ENCODE data around the gene NOTCH3. TPM values are rescaled to one million over a fixed set of nuclear protein-coding genes. Genes with fewer than 3 reads are reported as not detected.

The NOTCH3 gene
- total RNA-seq, 1 experiment from 2014 or later: 3.7 TPM

GRCh38 chr19:15177269-15178116 lies 23.3 kb downstream of the NOTCH3 start:
- no TSS peak for BruUV-seq (replicated peaks)
- CTCF ChIA-PET: interaction anchor here (0.5 to 1.8 kb wide), 17 partner anchors 11 to 468 kb away, joined by 3 to 6 read pairs (median 3); partner anchors contain the start of gene OR1I1
- H3K9me3 Mint-ChIP-seq (ENCODE audit: unreplicated experiment): no peaks in the 10 kb centered on the region
- TF ChIP-seq, protein P1, sequence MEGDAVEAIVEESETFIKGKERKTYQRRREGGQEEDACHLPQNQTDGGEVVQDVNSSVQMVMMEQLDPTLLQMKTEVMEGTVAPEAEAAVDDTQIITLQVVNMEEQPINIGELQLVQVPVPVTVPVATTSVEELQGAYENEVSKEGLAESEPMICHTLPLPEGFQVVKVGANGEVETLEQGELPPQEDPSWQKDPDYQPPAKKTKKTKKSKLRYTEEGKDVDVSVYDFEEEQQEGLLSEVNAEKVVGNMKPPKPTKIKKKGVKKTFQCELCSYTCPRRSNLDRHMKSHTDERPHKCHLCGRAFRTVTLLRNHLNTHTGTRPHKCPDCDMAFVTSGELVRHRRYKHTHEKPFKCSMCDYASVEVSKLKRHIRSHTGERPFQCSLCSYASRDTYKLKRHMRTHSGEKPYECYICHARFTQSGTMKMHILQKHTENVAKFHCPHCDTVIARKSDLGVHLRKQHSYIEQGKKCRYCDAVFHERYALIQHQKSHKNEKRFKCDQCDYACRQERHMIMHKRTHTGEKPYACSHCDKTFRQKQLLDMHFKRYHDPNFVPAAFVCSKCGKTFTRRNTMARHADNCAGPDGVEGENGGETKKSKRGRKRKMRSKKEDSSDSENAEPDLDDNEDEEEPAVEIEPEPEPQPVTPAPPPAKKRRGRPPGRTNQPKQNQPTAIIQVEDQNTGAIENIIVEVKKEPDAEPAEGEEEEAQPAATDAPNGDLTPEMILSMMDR (IDR thresholded peaks at IDR 0.05; ENCODE audit: unreplicated experiment): peak; percentile 92
- intact Hi-C loops (cut with micrococcal nuclease): loop anchor here (1.0 to 5.0 kb wide), 4 partner anchors 75 to 379 kb away; partner anchors contain the start of genes AKAP8 and AKAP8L
- H3K4me1 Mint-ChIP-seq (ENCODE audit: insufficient read depth, unreplicated experiment): peaks cover 7% of the 10 kb centered on the region
- POLR2A ChIA-PET: interaction anchor here (0.7 to 1.0 kb wide), 2 partner anchors 202 to 254 kb away, joined by 3 to 4 read pairs; partner anchors contain the start of gene AKAP8
- peak overlapping the region; percentile 25 for H3K4me3 Mint-ChIP-seq (ENCODE audit: unreplicated experiment)
- H3K36me3 Mint-ChIP-seq (ENCODE audit: insufficient read depth, unreplicated experiment): no peaks in the 10 kb centered on the region
- DNase-seq (ENCODE audit: unreplicated experiment): peak; percentile 76
- H3K27me3 Mint-ChIP-seq (ENCODE audit: insufficient read depth, unreplicated experiment): no peaks in the 10 kb centered on the region
- H3K27ac Mint-ChIP-seq (ENCODE audit: low read depth, unreplicated experiment): no peak overlapping the region

GRCh38 chr19:15175609-15176008 lies 25.2 kb downstream of the NOTCH3 start:
- no peak for DNase-seq (ENCODE audit: unreplicated experiment)
- Mint-ChIP-seq H3K27me3 (ENCODE audit: insufficient read depth, unreplicated experiment) (no peaks in the 10 kb centered on the region), H3K4me1 (ENCODE audit: insufficient read depth, unreplicated experiment) (peaks cover 7% of the 10 kb centered on the region), H3K27ac (ENCODE audit: low read depth, unreplicated experiment) (no peak overlapping the region), H3K36me3 (ENCODE audit: insufficient read depth, unreplicated experiment) (no peaks in the 10 kb centered on the region), H3K9me3 (ENCODE audit: unreplicated experiment) (no peaks in the 10 kb centered on the region), H3K4me3 (ENCODE audit: unreplicated experiment) (no peak overlapping the region)
- no TSS peak for BruUV-seq (replicated peaks)
- TF ChIP-seq, protein P1 (IDR thresholded peaks at IDR 0.05; ENCODE audit: unreplicated experiment): no peak
- ChIA-PET POLR2A (no interaction called here), CTCF (interaction anchor here (0.6 to 1.4 kb wide), 4 partner anchors 14 to 253 kb away, joined by 3 to 4 read pairs (median 4); no protein-coding TSS in a partner anchor)
- intact Hi-C loops (cut with micrococcal nuclease): loop anchor here (5.0 kb wide), 3 partner anchors 77 to 242 kb away; partner anchors contain the start of genes AKAP8 and AKAP8L

GRCh38 chr19:15173746-15174404 lies 26.9 kb downstream of the NOTCH3 start:
- H3K9me3 Mint-ChIP-seq (ENCODE audit: unreplicated experiment): no peaks in the 10 kb centered on the region
- intact Hi-C loops (cut with micrococcal nuclease): no loop called here
- TF ChIP-seq, protein P1 (IDR thresholded peaks at IDR 0.05; ENCODE audit: unreplicated experiment): no peak
- H3K27ac Mint-ChIP-seq (ENCODE audit: low read depth, unreplicated experiment): no peak overlapping the region
- H3K4me3 Mint-ChIP-seq (ENCODE audit: unreplicated experiment): no peak overlapping the region
- POLR2A ChIA-PET: no interaction called here
- no TSS peak for BruUV-seq (replicated peaks)
- no peaks in the 10 kb centered on the region for H3K36me3 Mint-ChIP-seq (ENCODE audit: insufficient read depth, unreplicated experiment)
- peak; percentile 29 for DNase-seq (ENCODE audit: unreplicated experiment)
- CTCF ChIA-PET: interaction anchor here (0.6 to 1.3 kb wide), 6 partner anchors 73 to 1118 kb away, joined by 3 to 6 read pairs (median 4); no protein-coding TSS in a partner anchor
- no peaks in the 10 kb centered on the region for H3K27me3 Mint-ChIP-seq (ENCODE audit: insufficient read depth, unreplicated experiment)
- H3K4me1 Mint-ChIP-seq (ENCODE audit: insufficient read depth, unreplicated experiment): peaks cover 7% of the 10 kb centered on the region

DNA sequence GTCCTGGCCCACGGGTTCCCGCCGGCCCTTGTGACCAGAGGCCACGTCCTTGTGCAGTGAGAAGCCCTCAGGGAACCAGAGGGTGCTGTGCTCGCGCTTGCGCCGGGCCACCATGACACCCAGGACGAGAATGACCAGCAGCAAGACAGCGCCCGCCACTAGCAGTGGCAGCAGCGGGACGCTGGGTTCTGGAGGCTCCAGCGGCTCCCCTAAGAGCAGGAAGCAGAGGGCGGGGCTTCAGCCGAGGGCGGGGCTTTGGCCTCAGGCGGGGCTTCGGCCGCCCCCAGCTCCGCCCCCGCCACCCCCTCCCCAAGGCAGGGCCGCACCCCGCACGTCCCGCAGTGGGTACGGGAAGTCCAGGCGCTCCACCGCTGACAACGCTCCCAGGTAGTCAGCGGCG lies 30.4 kb downstream of the NOTCH3 start:
- H3K36me3 Mint-ChIP-seq (ENCODE audit: insufficient read depth, unreplicated experiment): no peaks in the 10 kb centered on the region
- CTCF ChIA-PET: no interaction called here
- no peaks in the 10 kb centered on the region for H3K4me1 Mint-ChIP-seq (ENCODE audit: insufficient read depth, unreplicated experiment)
- POLR2A ChIA-PET: no interaction called here
- intact Hi-C loops (cut with micrococcal nuclease): no loop called here
- BruUV-seq (replicated peaks): no TSS peak
- DNase-seq (ENCODE audit: unreplicated experiment): no peak
- H3K27me3 Mint-ChIP-seq (ENCODE audit: insufficient read depth, unreplicated experiment): no peaks in the 10 kb centered on the region
- H3K27ac Mint-ChIP-seq (ENCODE audit: low read depth, unreplicated experiment): no peak overlapping the region
- TF ChIP-seq, protein P1 (IDR thresholded peaks at IDR 0.05; ENCODE audit: unreplicated experiment): no peak
- no peak overlapping the region for H3K4me3 Mint-ChIP-seq (ENCODE audit: unreplicated experiment)
- H3K9me3 Mint-ChIP-seq (ENCODE audit: unreplicated experiment): no peaks in the 10 kb centered on the region
